Measurements from ENCODE around the gene ZNF639. TPM values are rescaled to one million over a fixed set of nuclear protein-coding genes. Genes with fewer than 3 reads are reported as not detected.
"Not testable (repeated sequence)": the region's sequence is repeated elsewhere in the genome, so short reads cannot be mapped to it uniquely, and the experiment has no call there.

Gene ZNF639
- total RNA-seq: 10 to 100 TPM; 59.0 to 97.4 (median 76.4) TPM

- Histone ChIP-seq H3K27me3 (no peaks in the 10 kb centered on the region), H3K9me3 (no peaks in the 10 kb centered on the region), H3K4me3 (replicated peaks in 1 of 3) (peak within 1 kb of the TSS; percentile 55 to 85 (median 83)), H3K27ac (peak within 1 kb of the TSS; percentile 97 to 99 (median 98)), H3K36me3 (peaks cover 0 to 5% of the 10 kb centered on the region in 2 donors), H3K4me1 (peaks cover 9 to 12% of the 10 kb centered on the region in 2 donors)
- peak; percentile 85 to 87 for DNase-seq
- 1 to 2% methylated on average over 14 to 33 of the region's 75 CpGs for WGBS, 2 donors
- intact Hi-C loops (cut with DNase I): loop anchor here (5.0 kb wide), 1 partner anchor 175 kb away; the partner anchor contains the start of gene PIK3CA
- peak; percentile 41 to 88 (median 86) for TF ChIP-seq CTCF (IDR thresholded peaks at IDR 0.05)
- peak; percentile 68 to 85 for TF ChIP-seq POLR2A (IDR thresholded peaks at IDR 0.05)
Observed at GRCh38 chr3:179322286-179323196, at the start of gene ZNF639. Gene ZNF639, plus strand, starts transcription at chr3:179323031. Its CDS starts 5,263 bp downstream, at chr3:179328294.

- H3K27ac ChIP-seq; DNase-seq; H3K27me3 ChIP-seq; H3K4me1 ChIP-seq; H3K36me3 ChIP-seq; H3K9me3 ChIP-seq; intact Hi-C loops (cut with DNase I); H3K4me3 ChIP-seq (replicated peaks in 1 of 3): not testable (repeated sequence)
- WGBS, 2 donors: 93 to 95% methylated on average over 2 of the region's 2 CpGs
Observed at GRCh38 chr3:179274434-179274833, 48.4 kb upstream of the ZNF639 start.

GRCh38 chr3:179276001-179276400 lies 46.8 kb upstream of the ZNF639 start:
- Histone ChIP-seq H3K27ac (no peak overlapping the region), H3K4me1 (no peaks in the 10 kb centered on the region), H3K36me3 (no peaks in the 10 kb centered on the region), H3K4me3 (replicated peaks in 1 of 3) (no peak overlapping the region), H3K27me3 (no peaks in the 10 kb centered on the region), H3K9me3 (no peaks in the 10 kb centered on the region)
- intact Hi-C loops (cut with DNase I): no loop called here
- 68 to 74% methylated on average over 3 of the region's 3 CpGs for WGBS, 2 donors
- no peak for DNase-seq
- TF ChIP-seq POLR2A (IDR thresholded peaks at IDR 0.05) (no peak), CTCF (IDR thresholded peaks at IDR 0.05) (no peak)

- intact Hi-C loops (cut with DNase I): no loop called here
- Histone ChIP-seq H3K27me3 (no peaks in the 10 kb centered on the region), H3K36me3 (no peaks in the 10 kb centered on the region), H3K27ac (no peak overlapping the region), H3K4me3 (replicated peaks in 1 of 3) (no peak overlapping the region), H3K4me1 (no peaks in the 10 kb centered on the region), H3K9me3 (no peaks in the 10 kb centered on the region)
- TF ChIP-seq CTCF (IDR thresholded peaks at IDR 0.05): no peak
- no peak for TF ChIP-seq POLR2A (IDR thresholded peaks at IDR 0.05)
- WGBS, 2 donors: 86 to 87% methylated on average over 3 of the region's 3 CpGs
- DNase-seq: no peak
Observed at GRCh38 chr3:179276743-179277142, 46.1 kb upstream of the ZNF639 start.

- no peaks in the 10 kb centered on the region for H3K4me1 ChIP-seq
- DNase-seq: no peak
- intact Hi-C loops (cut with DNase I): no loop called here
Observed at GRCh38 chr3:179278151-179278550, 44.7 kb upstream of the ZNF639 start.

More at GRCh38 chr3:179278151-179278550, 44.7 kb upstream of the ZNF639 start:
- Histone ChIP-seq H3K27me3 (no peaks in the 10 kb centered on the region), H3K36me3 (no peaks in the 10 kb centered on the region), H3K27ac (no peak overlapping the region), H3K9me3 (no peaks in the 10 kb centered on the region), H3K4me3 (replicated peaks in 1 of 3) (no peak overlapping the region)
- TF ChIP-seq CTCF (IDR thresholded peaks at IDR 0.05): no peak
- TF ChIP-seq POLR2A (IDR thresholded peaks at IDR 0.05): no peak
- 90 to 96% methylated on average over 1 of the region's 1 CpG for WGBS, 2 donors

All from thyroid gland (tissue), 4 donors.